Cardiac muscle cell (in vitro differentiated cells and primary cell): ENCODE results near the gene RNF220. TPM values are rescaled to one million over a fixed set of nuclear protein-coding genes. Genes with fewer than 3 reads are reported as not detected.
A peak's percentile ranks its signal among the peaks of the same experiment; 100 is the strongest.

Source experiments
- DNase-seq, 2 donors: peaks; one replicate each; pipeline versions ENCODE4 v3.0.0 to v3.0.0-alpha.2; 2010 to 2017; ENCODE audit warnings: low read depth in 1 of 2, low spot score in 1 of 2
- H3K27ac ChIP-seq: fragments of 200-600 bp; sonication (generic); 2 replicates; pipeline ENCODE4 v1.5.1; 2016
- H3K27me3 ChIP-seq: fragments of 200-600 bp; sonication (generic); 2 replicates; pipeline ENCODE4 v1.6.0; 2016; ENCODE audit warnings: control low read depth
- H3K36me3 ChIP-seq: fragments of 200-600 bp; sonication (generic); 2 replicates; pipeline ENCODE4 v1.5.1; 2016; ENCODE audit warnings: control low read depth
- H3K4me1 ChIP-seq: fragments of 200-600 bp; sonication (generic); 2 replicates; pipeline ENCODE4 v1.8.1; 2017; ENCODE audit warnings: low read depth, mild to moderate bottlenecking, mixed run types
- H3K4me3 ChIP-seq: fragments of 200-600 bp; sonication (generic); 2 replicates; pipeline ENCODE4 v1.5.1; 2016; ENCODE audit warnings: mild to moderate bottlenecking
- H3K9me3 ChIP-seq: fragments of 200-600 bp; sonication (generic); 2 replicates; pipeline ENCODE4 v1.5.1; 2017; ENCODE audit warnings: low read depth, mild to moderate bottlenecking, control low read depth
- CTCF ChIP-seq: IDR thresholded peaks from 2 replicates; pipeline ENCODE4 v1.5.1; 2012; ENCODE audit warnings: low read depth, mild to moderate bottlenecking, low read length
- polyA plus RNA-seq: library from polyadenylated mRNA; unstranded; fragments of >200 nt; fragmentation: Nextera tagmentation; extraction: Ambion mirVana; gene quantifications from 2 replicates; pipeline ENCODE4 v1.2.1, GENCODE V29; 2016
- total RNA-seq: library from RNA; depleted of rRNA; stranded (reverse); fragments of >200 nt; gene quantifications from 2 replicates; pipeline ENCODE4 v1.2.3, GENCODE V29; 2016

RNF220 gene
- total and polyA plus RNA-seq, 2 experiments from 2014 or later: 57.6 to 142 TPM

GRCh38 chr1:44489481-44489880, 84.4 kb downstream of the RNF220 start:
- H3K27me3 ChIP-seq: no peaks in the 10 kb centered on the region
- no peak overlapping the region for H3K4me3 ChIP-seq
- peak in 1 of 2 donors; percentile 21 for DNase-seq
- no peaks in the 10 kb centered on the region for H3K9me3 ChIP-seq
- no peak overlapping the region for H3K27ac ChIP-seq
- H3K4me1 ChIP-seq: peaks cover 8% of the 10 kb centered on the region
- H3K36me3 ChIP-seq: no peaks in the 10 kb centered on the region
- no peak for TF ChIP-seq CTCF

- no peak for DNase-seq
- no peak overlapping the region for H3K27ac ChIP-seq
- no peaks in the 10 kb centered on the region for H3K27me3 ChIP-seq
- peaks cover 25% of the 10 kb centered on the region for H3K4me1 ChIP-seq
- H3K9me3 ChIP-seq: no peaks in the 10 kb centered on the region
- H3K4me3 ChIP-seq: no peak overlapping the region
- H3K36me3 ChIP-seq: no peaks in the 10 kb centered on the region
- TF ChIP-seq CTCF: no peak
These were observed 91.6 kb downstream of the RNF220 start for GRCh38 chr1:44496541-44497171.

GRCh38 chr1:44497422-44498170, 92.5 kb downstream of the RNF220 start:
- Histone ChIP-seq H3K27me3 (no peaks in the 10 kb centered on the region), H3K27ac (no peak overlapping the region), H3K36me3 (no peaks in the 10 kb centered on the region), H3K9me3 (no peaks in the 10 kb centered on the region), H3K4me1 (peaks cover 28% of the 10 kb centered on the region), H3K4me3 (no peak overlapping the region)
- TF ChIP-seq CTCF: no peak
- no peak for DNase-seq

GRCh38 chr1:44499306-44499705, 94.3 kb downstream of the RNF220 start:
- no peak for DNase-seq
- no peaks in the 10 kb centered on the region for H3K27me3 ChIP-seq
- H3K27ac ChIP-seq: no peak overlapping the region

More at GRCh38 chr1:44499306-44499705, 94.3 kb downstream of the RNF220 start:
- H3K9me3 ChIP-seq: no peaks in the 10 kb centered on the region
- no peak for TF ChIP-seq CTCF
- no peaks in the 10 kb centered on the region for H3K36me3 ChIP-seq
- H3K4me1 ChIP-seq: peaks cover 28% of the 10 kb centered on the region
- no peak overlapping the region for H3K4me3 ChIP-seq
